Forelimb muscle (tissue), 1 donor: ENCODE data around the gene RHPN2. TPM values are rescaled to one million over a fixed set of nuclear protein-coding genes. Genes with fewer than 3 reads are reported as not detected.
"Not testable (repeated sequence)": the region's sequence is repeated elsewhere in the genome, so short reads cannot be mapped to it uniquely, and the experiment has no call there.

Experiments used
- DNase-seq: peaks from one replicate; pipeline ENCODE4 v3.0.0-alpha.2; 2013; ENCODE audit warnings: low read depth
- polyA plus RNA-seq: library from polyadenylated mRNA; unstranded; fragments of 120-200 nt; gene quantifications from one replicate; pipeline ENCODE4 v1.2.1, GENCODE V29; 2013; ENCODE audit not compliant: insufficient read length

RHPN2 gene
- polyA plus RNA-seq, 1 donor: 2.1 TPM

- DNase-seq: not testable (repeated sequence)
Observed at GRCh38 chr19:33026602-33027001, 38.1 kb downstream of the RHPN2 start.

- DNase-seq: not testable (repeated sequence)
Observed at GRCh38 chr19:33025468-33026238, 39.0 kb downstream of the RHPN2 start.

GRCh38 chr19:33024398-33024797 lies 40.3 kb downstream of the RHPN2 start:
- no peak for DNase-seq

DNA sequence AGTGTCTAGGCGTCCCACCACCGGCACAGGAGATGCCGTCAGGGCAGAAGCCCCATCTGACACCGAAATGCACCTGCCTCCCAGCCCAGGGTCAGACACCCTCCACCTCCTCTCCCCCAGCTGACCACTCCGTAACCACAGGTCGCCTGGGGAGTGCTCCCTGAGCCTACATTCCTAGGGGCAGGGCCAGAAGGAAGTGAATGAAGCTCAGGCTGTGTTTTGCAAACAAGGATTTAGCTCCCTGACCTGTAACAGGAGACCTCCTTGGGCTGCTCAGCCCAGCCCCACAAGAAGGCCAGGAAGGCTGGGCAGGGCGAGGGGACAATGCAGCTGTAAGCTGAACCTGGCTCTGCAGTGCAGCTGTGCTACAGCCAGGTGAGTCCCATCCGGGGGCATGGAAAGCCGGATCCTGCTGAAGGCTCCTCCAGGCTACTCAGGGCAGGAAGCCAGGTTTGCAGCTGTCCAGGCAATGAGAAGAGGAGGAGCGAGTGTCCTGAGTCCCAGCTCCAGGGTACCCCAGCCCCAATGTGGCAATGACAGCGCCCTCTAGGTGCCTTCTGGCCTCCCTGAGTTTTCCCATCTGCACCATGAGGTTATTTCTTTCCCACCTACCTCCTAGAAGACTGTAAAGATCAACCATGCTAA lies 42.1 kb downstream of the RHPN2 start:
- no peak for DNase-seq

- not testable (repeated sequence) for DNase-seq
Observed at GRCh38 chr19:33010891-33011290, 53.8 kb downstream of the RHPN2 start.

DNA sequence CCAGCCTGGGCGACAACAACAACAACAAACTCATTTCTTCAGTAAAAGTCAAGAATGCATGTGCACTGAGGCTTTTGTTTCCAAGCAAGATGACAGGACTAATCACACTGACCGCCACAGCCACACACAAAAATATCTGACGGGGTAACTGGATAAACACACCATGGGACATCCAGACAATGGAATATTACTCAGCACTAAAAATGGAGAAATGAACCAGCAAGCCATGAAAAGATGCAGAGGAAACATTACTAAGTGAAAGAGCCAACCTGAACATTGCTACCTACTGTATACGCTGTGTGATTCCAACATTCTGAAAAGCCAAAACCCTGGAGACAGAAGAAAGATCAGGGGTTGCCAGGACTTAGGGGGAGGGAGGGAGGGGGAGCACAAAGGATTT lies 56.0 kb downstream of the RHPN2 start:
- no peak for DNase-seq

DNA sequence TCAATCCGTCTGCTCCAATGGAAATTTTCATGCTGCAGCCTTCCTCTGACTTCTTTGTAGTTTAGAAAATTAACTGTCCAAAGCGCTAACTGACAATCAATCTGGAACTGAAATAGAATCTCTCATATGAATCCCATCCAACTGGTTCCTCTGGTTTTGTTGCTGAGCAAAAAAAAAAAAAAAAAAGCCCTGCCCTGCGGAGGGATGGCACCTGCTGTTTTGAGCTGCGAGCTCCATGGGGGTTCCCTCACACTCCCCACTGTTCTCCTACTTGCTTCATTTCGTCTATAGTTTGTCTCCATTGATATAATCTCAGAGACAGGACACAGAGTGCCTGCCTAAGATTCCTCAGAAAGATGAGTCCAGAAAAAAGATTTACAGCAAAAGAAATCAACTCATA lies 59.2 kb downstream of the RHPN2 start:
- no peak for DNase-seq

- not testable (repeated sequence) for DNase-seq
Observed at GRCh38 chr19:33003424-33004024, 61.2 kb downstream of the RHPN2 start.

DNA sequence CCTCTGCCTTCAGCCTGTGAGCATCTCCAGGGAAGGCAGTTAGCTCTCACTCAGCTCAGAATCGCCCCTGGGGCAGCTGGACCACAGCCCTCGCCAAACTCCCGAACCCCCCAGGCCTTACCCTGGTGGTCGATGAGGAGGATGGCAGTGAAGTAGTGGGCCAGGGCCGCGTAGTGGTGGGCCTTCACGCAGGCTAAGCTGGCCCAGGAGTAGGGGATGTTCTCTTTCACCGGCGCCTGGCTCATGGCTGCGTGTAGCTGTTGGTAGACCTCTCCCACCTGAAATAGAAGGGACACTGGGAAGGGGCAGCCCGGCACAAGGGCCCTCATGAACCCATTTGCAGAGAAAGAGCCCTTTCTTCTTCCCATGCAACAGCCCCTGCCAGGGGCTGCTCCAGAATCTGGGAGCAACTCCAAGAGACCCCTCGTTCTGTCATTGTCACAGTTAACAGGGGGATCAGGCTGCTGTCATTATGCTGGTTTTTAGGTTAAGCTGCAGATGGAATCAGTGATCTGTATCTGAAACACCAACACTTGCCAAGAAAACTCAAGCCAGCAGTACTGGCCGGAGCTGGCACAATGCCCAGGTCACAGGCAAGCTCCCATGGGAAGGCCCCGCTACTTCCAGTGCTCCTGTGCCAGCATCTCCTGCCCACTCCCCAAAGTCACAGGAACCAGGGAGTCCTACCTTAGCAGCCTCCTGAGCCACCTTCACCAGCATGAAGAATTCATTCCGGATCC lies 62.4 kb downstream of the RHPN2 start:
- DNase-seq: not testable (repeated sequence)

DNA sequence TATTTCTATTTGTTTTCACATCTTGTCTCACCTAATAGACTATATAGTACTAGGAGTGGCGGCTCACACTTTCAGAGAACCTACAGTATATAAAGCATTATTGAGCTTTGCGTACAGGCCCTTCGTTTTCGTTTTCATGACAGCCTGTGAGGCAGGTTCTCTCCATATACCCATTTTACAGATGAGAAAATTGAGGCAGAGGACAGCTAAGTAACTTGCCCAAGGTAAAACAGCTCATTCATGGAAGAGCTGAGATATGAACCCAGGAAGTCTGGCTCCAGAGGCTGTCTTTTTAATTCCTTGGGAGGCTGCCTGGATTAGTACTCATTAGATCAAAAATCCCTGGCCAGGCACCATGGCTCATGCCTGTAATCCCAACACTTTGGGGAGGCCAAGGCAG lies 63.8 kb downstream of the RHPN2 start:
- DNase-seq: no peak

- no peak for DNase-seq
Observed at GRCh38 chr19:33000510-33000909, 64.2 kb downstream of the RHPN2 start.

GRCh38 chr19:32998722-32999121 lies 66.0 kb downstream of the RHPN2 start:
- DNase-seq: no peak

- no peak for DNase-seq
Observed at GRCh38 chr19:32997716-32998355, 66.9 kb downstream of the RHPN2 start.

- DNase-seq: not testable (repeated sequence)
Observed at GRCh38 chr19:32997061-32997464, 67.6 kb downstream of the RHPN2 start.

- DNase-seq: not testable (repeated sequence)
Observed at GRCh38 chr19:32995966-32996365, 68.7 kb downstream of the RHPN2 start.

DNA sequence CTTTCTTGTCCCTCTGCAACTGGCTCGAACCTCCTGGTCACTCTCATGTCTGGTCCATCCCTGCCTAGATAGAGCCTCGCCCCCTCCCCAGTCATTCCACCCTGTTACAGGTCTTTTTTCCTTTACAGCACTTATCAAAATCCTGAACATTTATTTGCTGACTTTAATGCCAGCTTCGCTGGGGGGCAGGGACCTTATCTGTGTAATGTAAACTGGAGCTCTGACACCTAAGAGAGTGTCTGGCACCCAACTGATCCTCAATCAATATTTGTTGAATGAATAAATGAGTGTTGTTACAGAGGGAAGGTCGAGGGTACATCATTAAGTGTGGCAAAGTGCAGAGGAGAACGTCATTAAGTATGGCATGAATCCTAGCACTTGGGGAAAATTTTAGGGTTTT lies 76.0 kb downstream of the RHPN2 start:
- DNase-seq: no peak

DNA sequence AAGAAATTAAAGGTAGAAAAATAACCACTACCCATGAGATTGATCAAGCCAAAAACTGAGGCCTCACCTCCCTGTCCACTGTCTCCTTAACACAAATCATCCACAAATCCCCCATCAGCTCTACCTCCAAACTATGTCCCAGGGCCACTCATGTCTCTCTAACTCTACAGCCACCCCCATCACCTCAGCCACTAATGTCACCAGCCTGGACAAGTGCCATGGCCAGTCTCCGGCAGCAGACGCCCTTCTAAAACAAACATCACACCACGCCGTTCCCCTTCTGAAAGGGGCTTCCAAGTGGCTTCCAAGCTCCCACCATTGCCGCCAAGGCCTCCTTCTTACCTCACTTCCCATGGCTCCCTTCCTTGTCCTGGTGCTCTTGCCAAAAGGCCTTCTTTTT lies 76.4 kb downstream of the RHPN2 start:
- DNase-seq: not testable (repeated sequence)

- DNase-seq: not testable (repeated sequence)
Observed at GRCh38 chr19:32982488-32982887, 82.2 kb downstream of the RHPN2 start.

DNA sequence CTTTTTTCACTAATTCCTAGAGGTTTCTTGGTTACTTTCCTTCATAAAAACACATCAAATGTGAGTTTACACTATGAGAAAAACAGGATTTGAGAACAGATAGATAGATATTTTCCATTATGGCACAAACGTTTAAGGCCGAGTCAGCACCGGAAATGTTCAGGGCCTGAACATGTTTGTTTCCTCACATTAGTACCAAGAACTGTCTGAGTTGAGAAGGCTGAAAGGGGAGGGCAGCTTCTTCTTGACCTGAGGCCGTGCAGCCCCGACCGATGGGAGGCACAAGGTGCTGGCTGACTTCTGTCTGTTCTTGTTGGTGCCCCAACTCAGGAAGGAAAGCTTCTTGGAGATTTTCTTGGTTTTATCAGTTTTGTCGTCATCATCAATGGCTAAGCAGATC lies 84.9 kb downstream of the RHPN2 start:
- DNase-seq: not testable (repeated sequence)

GRCh38 chr19:32977813-32978212 lies 86.9 kb downstream of the RHPN2 start:
- not testable (repeated sequence) for DNase-seq

DNA sequence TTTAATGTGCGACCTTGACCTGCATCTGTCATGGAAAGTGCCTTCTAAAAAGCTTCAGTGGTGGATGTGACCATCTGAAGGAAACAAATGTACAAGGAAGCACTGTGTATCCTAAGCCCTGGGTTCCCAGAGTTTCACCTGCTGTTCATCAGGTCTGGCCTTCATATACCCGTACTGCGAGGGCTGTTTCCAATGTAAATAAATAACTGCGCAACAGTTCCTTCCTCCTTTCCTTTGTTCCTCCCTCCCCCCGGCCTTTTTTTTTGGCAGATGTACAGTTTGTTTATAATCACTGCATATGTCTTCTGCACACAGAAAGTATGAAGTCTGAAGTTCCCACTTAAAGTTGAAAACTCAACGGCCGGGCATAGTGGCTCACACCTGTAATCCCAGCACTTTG lies 87.4 kb downstream of the RHPN2 start:
- DNase-seq: no peak
